PC-3 (cell line): ENCODE results near the gene HOXD1. TPM values are rescaled to one million over a fixed set of nuclear protein-coding genes. Genes with fewer than 3 reads are reported as not detected.

ENCODE experiments used
- ATAC-seq: fragments of 200-7000 bp; cut with Tn5 transposase; 2 replicates; pipeline ENCODE4 v1.9.1; 2020; ENCODE audit warnings: mild to moderate bottlenecking, moderate library complexity
- BruUV-seq: library from RNA; stranded (reverse); fragments of 400-500 nt; replicated peaks from 2 replicates; lab custom pipeline; 2021; lab: Mats Ljungman, UMichigan
- CTCF ChIA-PET: fragments of 300-600 bp; sonication (Branson Sonifier 250); formaldehyde crosslinking; loops from one replicate; lab custom pipeline; 2022; ENCODE audit warnings: antibody characterized with exemption; lab: Charles Lee
- POLR2A ChIA-PET: fragments of 300-600 bp; sonication (Branson Sonifier 250); formaldehyde crosslinking; loops from one replicate; lab custom pipeline; 2022; ENCODE audit warnings: antibody characterized with exemption; ENCODE audit not compliant: unreplicated experiment; lab: Charles Lee
- DNase-seq: peaks from one replicate; pipeline ENCODE4 v3.0.0-alpha.2; 2015
- H2AFZ ChIP-seq: fragments of 300-600 bp; sonication (generic); 2 replicates; pipeline ENCODE4 v1.6.0; 2016; ENCODE audit warnings: antibody characterized with exemption, low read length
- H3F3A ChIP-seq: fragments of 300-600 bp; sonication (generic); one replicate; pipeline ENCODE4 v1.6.0; 2017; ENCODE audit warnings: antibody characterized with exemption, low read length, control low read depth, mild to moderate bottlenecking; ENCODE audit not compliant: unreplicated experiment
- H3K27ac ChIP-seq: fragments of 300-600 bp; sonication (generic); 2 replicates; pipeline ENCODE4 v1.5.1; 2016; ENCODE audit warnings: mild to moderate bottlenecking, low read length
- H3K27me3 ChIP-seq: fragments of 300-600 bp; sonication (generic); 2 replicates; pipeline ENCODE4 v1.6.1; 2016; ENCODE audit warnings: low read length, mixed read lengths
- H3K36me3 ChIP-seq: fragments of 300-600 bp; sonication (generic); 2 replicates; pipeline ENCODE4 v1.6.1; 2016; ENCODE audit warnings: low read depth, mixed run types, low read length, mixed read lengths
- H3K4me1 ChIP-seq: fragments of 300-600 bp; sonication (generic); 2 replicates; pipeline ENCODE4 v1.5.1; 2016; ENCODE audit warnings: low read length; ENCODE audit not compliant: insufficient read depth
- H3K4me2 ChIP-seq: fragments of 300-600 bp; sonication (generic); 2 replicates; pipeline ENCODE4 v1.6.0; 2016; ENCODE audit warnings: low read length
- H3K4me3 ChIP-seq: fragments of 300-600 bp; sonication (generic); 2 replicates; pipeline ENCODE4 v1.5.1; 2016; ENCODE audit warnings: mild to moderate bottlenecking, low read length, mixed read lengths
- H3K79me2 ChIP-seq: fragments of 300-600 bp; sonication (generic); 2 replicates; pipeline ENCODE4 v1.6.1; 2017; ENCODE audit warnings: low read length, mixed read lengths
- H3K9ac ChIP-seq: fragments of 300-600 bp; sonication (generic); 2 replicates; pipeline ENCODE4 v1.6.0; 2016; ENCODE audit warnings: mild to moderate bottlenecking, low read length
- H3K9me2 ChIP-seq: fragments of 300-600 bp; sonication (generic); replicated peaks from 2 replicates; pipeline ENCODE4 v1.6.1; 2016; ENCODE audit warnings: mixed run types, low read length, mixed read lengths
- H3K9me3 ChIP-seq: fragments of 300-600 bp; sonication (generic); 2 replicates; pipeline ENCODE4 v1.6.1; 2016; ENCODE audit warnings: low read length, mixed read lengths
- H4K20me1 ChIP-seq: fragments of 300-600 bp; sonication (generic); 2 replicates; pipeline ENCODE4 v1.6.1; 2016; ENCODE audit warnings: low read length, mixed read lengths
- CTCF ChIP-seq: fragments of 300-600 bp; sonication (generic); conservative IDR thresholded peaks from 2 replicates; pipeline ENCODE4 v1.5.1; 2017; ENCODE audit warnings: antibody characterized with exemption, low read depth, mild to moderate bottlenecking, low read length
- EZH2 ChIP-seq: fragments of 300-600 bp; sonication (generic); IDR thresholded peaks from one replicate; pipeline ENCODE4 v1.6.1; 2017; ENCODE audit warnings: antibody characterized with exemption, mild to moderate bottlenecking, low read length; ENCODE audit not compliant: unreplicated experiment
- EZH2phosphoT487 ChIP-seq: fragments of 300-600 bp; sonication (generic); IDR thresholded peaks from 2 replicates; pipeline ENCODE4 v1.6.1; 2018; ENCODE audit warnings: mild to moderate bottlenecking, antibody characterized with exemption, low read length, borderline replicate concordance
- intact Hi-C: fragments of 100-400 bp; cut with micrococcal nuclease; formaldehyde crosslinking; loops from 2 replicates; pipeline ENCODE4 v1.9.0; 2023
- total RNA-seq: library from RNA; depleted of rRNA; stranded (reverse); fragments of >200 nt; gene quantifications from 2 replicates; pipeline ENCODE4 v1.2.3, GENCODE V29; 2014

Gene HOXD1
- total RNA-seq, 1 experiment from 2014 or later: not detected

GRCh38 chr2:176159663-176160250 lies 28.7 kb upstream of the HOXD1 start:
- intact Hi-C loops: no loop called here
- no peaks in the 10 kb centered on the region for H3F3A ChIP-seq
- H3K36me3 ChIP-seq: no peaks in the 10 kb centered on the region
- DNase-seq (no peak), ATAC-seq (no peak)
- H3K9me3 ChIP-seq: no peaks in the 10 kb centered on the region
- H3K9me2 ChIP-seq: no peaks in the 10 kb centered on the region
- BruUV-seq: no TSS peak
- H3K4me1 ChIP-seq: no peaks in the 10 kb centered on the region
- no peak overlapping the region for H2AFZ ChIP-seq
- no peak overlapping the region for H3K4me3 ChIP-seq
- H4K20me1 ChIP-seq: no peaks in the 10 kb centered on the region
- TF ChIP-seq CTCF: no peak
- no peak for TF ChIP-seq EZH2phosphoT487
- no peak for TF ChIP-seq EZH2
- ChIA-PET POLR2A (no interaction called here), CTCF (no interaction called here)
- no peak overlapping the region for H3K27ac ChIP-seq
- no peaks in the 10 kb centered on the region for H3K79me2 ChIP-seq
- no peak overlapping the region for H3K9ac ChIP-seq
- no peak overlapping the region for H3K4me2 ChIP-seq
- H3K27me3 ChIP-seq: no peaks in the 10 kb centered on the region

- Histone ChIP-seq H3K9me3 (no peaks in the 10 kb centered on the region), H3K36me3 (no peaks in the 10 kb centered on the region), H3K27ac (no peak overlapping the region), H2AFZ (no peak overlapping the region), H3F3A (no peaks in the 10 kb centered on the region), H3K9ac (no peak overlapping the region), H3K27me3 (no peaks in the 10 kb centered on the region), H3K4me2 (no peak overlapping the region), H3K4me1 (no peaks in the 10 kb centered on the region), H4K20me1 (no peaks in the 10 kb centered on the region), H3K4me3 (no peak overlapping the region), H3K79me2 (no peaks in the 10 kb centered on the region), H3K9me2 (no peaks in the 10 kb centered on the region)
- TF ChIP-seq EZH2 (no peak), CTCF (no peak), EZH2phosphoT487 (no peak)
- ChIA-PET POLR2A (no interaction called here), CTCF (no interaction called here)
- no TSS peak for BruUV-seq
- DNase-seq: no peak
- intact Hi-C loops: no loop called here
- ATAC-seq: no peak
These were observed 28.1 kb upstream of the HOXD1 start for GRCh38 chr2:176160251-176160985.
